Fibroblast of mammary gland (primary cell): ENCODE measurements around the gene MYO3A.

Experiments used
- DNase-seq: peaks from one replicate; pipeline ENCODE4 v3.0.0-alpha.2; 2010; ENCODE audit warnings: low read depth
- H3K4me3 ChIP-seq: 2 replicates; pipeline ENCODE4 v1.5.1; 2011; ENCODE audit warnings: low read depth, mild to moderate bottlenecking, low read length, moderate library complexity; ENCODE audit not compliant: control insufficient read depth
- TF ChIP-seq, protein P1 (sequence below): conservative IDR thresholded peaks from 2 replicates; pipeline ENCODE4 v1.5.1; 2011; ENCODE audit warnings: low read depth, low read length, inconsistent platforms; ENCODE audit not compliant: control insufficient read depth, insufficient read depth

The MYO3A gene

GRCh38 chr10:25933653-25934608 is at the start of gene MYO3A:
Gene MYO3A (plus strand): TSS chr10:25934229. CDS start chr10:25952111, 17,882 bp downstream.
- H3K4me3 ChIP-seq = no peak within 1 kb of the TSS
- TF ChIP-seq, protein P1, sequence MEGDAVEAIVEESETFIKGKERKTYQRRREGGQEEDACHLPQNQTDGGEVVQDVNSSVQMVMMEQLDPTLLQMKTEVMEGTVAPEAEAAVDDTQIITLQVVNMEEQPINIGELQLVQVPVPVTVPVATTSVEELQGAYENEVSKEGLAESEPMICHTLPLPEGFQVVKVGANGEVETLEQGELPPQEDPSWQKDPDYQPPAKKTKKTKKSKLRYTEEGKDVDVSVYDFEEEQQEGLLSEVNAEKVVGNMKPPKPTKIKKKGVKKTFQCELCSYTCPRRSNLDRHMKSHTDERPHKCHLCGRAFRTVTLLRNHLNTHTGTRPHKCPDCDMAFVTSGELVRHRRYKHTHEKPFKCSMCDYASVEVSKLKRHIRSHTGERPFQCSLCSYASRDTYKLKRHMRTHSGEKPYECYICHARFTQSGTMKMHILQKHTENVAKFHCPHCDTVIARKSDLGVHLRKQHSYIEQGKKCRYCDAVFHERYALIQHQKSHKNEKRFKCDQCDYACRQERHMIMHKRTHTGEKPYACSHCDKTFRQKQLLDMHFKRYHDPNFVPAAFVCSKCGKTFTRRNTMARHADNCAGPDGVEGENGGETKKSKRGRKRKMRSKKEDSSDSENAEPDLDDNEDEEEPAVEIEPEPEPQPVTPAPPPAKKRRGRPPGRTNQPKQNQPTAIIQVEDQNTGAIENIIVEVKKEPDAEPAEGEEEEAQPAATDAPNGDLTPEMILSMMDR = no peak
- no peak for DNase-seq

GRCh38 chr10:25888627-25889026 is 45.4 kb upstream of the MYO3A start:
- no peak overlapping the region for H3K4me3 ChIP-seq
- DNase-seq = no peak
- TF ChIP-seq, protein P1 = no peak

GRCh38 chr10:25890995-25891394 is 43.0 kb upstream of the MYO3A start:
- H3K4me3 ChIP-seq = no peak overlapping the region
- TF ChIP-seq, protein P1 = no peak
- DNase-seq = no peak

DNA sequence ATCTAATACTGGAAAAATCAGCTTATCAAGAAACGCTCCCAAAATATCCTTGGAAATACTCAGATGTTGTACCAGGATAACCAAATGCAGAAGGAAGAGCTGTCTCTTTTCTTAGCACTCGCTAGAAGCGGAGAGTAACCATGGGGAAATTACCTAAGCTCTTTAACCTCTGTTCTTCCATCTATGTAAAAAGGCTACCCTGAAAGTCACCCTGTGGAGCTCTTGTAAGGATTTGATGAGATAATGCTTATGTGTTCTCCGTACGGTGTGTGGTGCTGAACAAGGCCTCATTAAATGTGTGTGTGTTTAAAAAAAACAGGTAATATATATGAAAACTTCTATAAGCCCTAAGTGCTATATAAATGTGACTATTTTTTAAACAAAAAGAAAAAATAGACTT is 38.2 kb upstream of the MYO3A start:
- H3K4me3 ChIP-seq = no peak overlapping the region
- TF ChIP-seq, protein P1 = no peak
- no peak for DNase-seq

DNA sequence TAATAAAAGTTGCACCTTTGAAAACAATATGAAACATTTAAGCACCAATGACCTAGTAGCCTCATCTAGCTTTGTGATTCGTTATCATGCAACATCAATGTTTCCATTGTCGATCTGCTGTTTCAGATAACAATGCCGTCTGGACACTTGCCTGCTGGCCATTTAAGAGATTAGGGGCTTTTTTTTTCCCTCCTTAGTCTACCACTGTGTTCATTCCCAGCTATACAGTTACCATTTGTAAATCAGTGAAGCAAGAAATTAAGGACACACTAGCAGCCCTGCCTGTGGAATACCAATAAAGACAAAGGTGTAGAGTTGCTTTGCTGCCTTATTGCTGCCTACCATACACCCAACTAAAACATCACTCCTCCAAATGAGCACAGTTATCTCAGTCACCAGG is 37.6 kb upstream of the MYO3A start:
- TF ChIP-seq, protein P1 = no peak
- no peak for DNase-seq
- H3K4me3 ChIP-seq = no peak overlapping the region

DNA sequence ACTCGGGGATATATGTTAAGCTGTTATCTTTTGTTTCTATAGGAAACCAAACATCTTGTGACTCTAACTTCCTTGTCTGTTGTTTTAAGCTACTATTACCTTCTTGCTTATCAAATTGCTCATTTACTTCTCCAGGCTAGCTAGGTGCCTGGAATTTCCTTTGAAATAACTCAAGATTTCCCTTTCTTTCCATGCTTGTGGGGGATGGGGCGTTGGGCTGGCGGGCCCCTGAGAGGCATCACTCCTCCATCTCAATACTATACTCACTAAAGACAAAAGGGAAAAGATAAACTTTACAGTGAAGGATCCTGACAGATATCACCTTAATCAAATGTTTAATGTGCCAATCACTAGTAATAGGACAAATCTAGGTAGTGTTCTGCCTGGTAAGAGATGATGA is 34.7 kb upstream of the MYO3A start:
- H3K4me3 ChIP-seq = no peak overlapping the region
- TF ChIP-seq, protein P1 = no peak
- DNase-seq = no peak
